HepG2 (cell line): Measurements from ENCODE around the gene PANK4. TPM values are rescaled to one million over a fixed set of nuclear protein-coding genes. Genes with fewer than 3 reads are reported as not detected.

Experiments
- ARNTL ChIP-seq: sonication (generic); formaldehyde crosslinking; IDR thresholded peaks from 2 replicates; pipeline ENCODE4 v1.4.0; 2020; ENCODE audit warnings: mild to moderate bottlenecking, missing genetic modification reagents
- DMAP1 ChIP-seq: IDR thresholded peaks from 2 replicates; pipeline ENCODE4 v1.6.1; 2016
- FOSL2 ChIP-seq: sonication (generic); formaldehyde crosslinking; IDR thresholded peaks from 2 replicates; pipeline ENCODE4 v1.4.0; 2020; ENCODE audit warnings: missing genetic modification reagents
- HNRNPL ChIP-seq: fragments of 200-400 bp; formaldehyde crosslinking; IDR thresholded peaks from 2 replicates; pipeline ENCODE4 v1.6.1; 2017; ENCODE audit warnings: mild to moderate bottlenecking, low read depth, low read length
- MED1 ChIP-seq: sonication (generic); formaldehyde crosslinking; IDR thresholded peaks from 2 replicates; pipeline ENCODE4 v1.4.0; 2020; ENCODE audit warnings: missing genetic modification reagents
- NFATC3 ChIP-seq: sonication (generic); formaldehyde crosslinking; IDR thresholded peaks from 2 replicates; pipeline ENCODE4 v1.5.1; 2020; ENCODE audit warnings: mild to moderate bottlenecking, missing genetic modification reagents
- PATZ1 ChIP-seq: sonication (generic); formaldehyde crosslinking; IDR thresholded peaks from 2 replicates; pipeline ENCODE4 v1.4.0; 2020; ENCODE audit warnings: missing genetic modification reagents
- PCBP1 ChIP-seq: fragments of 200-400 bp; formaldehyde crosslinking; IDR thresholded peaks from 2 replicates; pipeline ENCODE4 v1.6.1; 2017; ENCODE audit warnings: mild to moderate bottlenecking, low read depth, low read length, borderline replicate concordance
- SAP130 ChIP-seq: IDR thresholded peaks from 2 replicates; pipeline ENCODE4 v1.6.1; 2016; ENCODE audit warnings: low read depth
- SETDB1 ChIP-seq: sonication (generic); formaldehyde crosslinking; IDR thresholded peaks from 2 replicates; pipeline ENCODE4 v1.5.1; 2020; ENCODE audit warnings: missing genetic modification reagents, mild to moderate bottlenecking, borderline replicate concordance
- TFE3 ChIP-seq: IDR thresholded peaks from 2 replicates; pipeline ENCODE4 v1.6.1; 2016
- ZBTB1 ChIP-seq: sonication (generic); formaldehyde crosslinking; IDR thresholded peaks from 2 replicates; pipeline ENCODE4 v1.4.0; 2020; ENCODE audit warnings: missing genetic modification reagents, borderline replicate concordance
- ZBTB7B ChIP-seq: sonication (generic); formaldehyde crosslinking; IDR thresholded peaks from 2 replicates; pipeline ENCODE4 v1.4.0; 2020; ENCODE audit warnings: missing genetic modification reagents
- ZMAT3 ChIP-seq: sonication (generic); formaldehyde crosslinking; conservative IDR thresholded peaks from 2 replicates; pipeline ENCODE4 v1.7.0; 2021; ENCODE audit warnings: missing genetic modification reagents
- ZNF547 ChIP-seq: sonication (generic); formaldehyde crosslinking; IDR thresholded peaks from 2 replicates; pipeline ENCODE4 v1.5.1; 2020; ENCODE audit warnings: mild to moderate bottlenecking, missing genetic modification reagents
- ZNF563 ChIP-seq: sonication (generic); formaldehyde crosslinking; IDR thresholded peaks from 2 replicates; pipeline ENCODE4 v1.8.0; 2022; ENCODE audit warnings: mild to moderate bottlenecking, moderate library complexity, missing genetic modification reagents
- ZNF740 ChIP-seq: sonication (generic); formaldehyde crosslinking; IDR thresholded peaks from 2 replicates; pipeline ENCODE4 v1.4.0; 2020; ENCODE audit warnings: missing genetic modification reagents
- ZNF891 ChIP-seq: sonication (generic); formaldehyde crosslinking; IDR thresholded peaks from 2 replicates; pipeline ENCODE4 v1.5.0; 2020; ENCODE audit warnings: mild to moderate bottlenecking, missing genetic modification reagents
- ZSCAN31 ChIP-seq: sonication (generic); formaldehyde crosslinking; IDR thresholded peaks from 2 replicates; pipeline ENCODE4 v1.5.0; 2020; ENCODE audit warnings: low read depth, mild to moderate bottlenecking, missing genetic modification reagents
- polyA plus RNA-seq, 8 experiments: library from polyadenylated mRNA; depleted of rRNA in 3 of 8; stranded (reverse) in 7 of 8; unstranded in 1 of 8; fragments of >200 nt; fragmentation: Illumina TruSeq in 4 of 8; extraction: Trizol in 4 of 8; gene quantifications; 2 replicates each; pipeline versions ENCODE4 v1.2.1 to v1.2.3, GENCODE V29; 2011 to 2016; ENCODE audit warnings: low read depth in 4 of 8, missing spikeins in 1 of 8, mixed read lengths in 1 of 8; ENCODE audit not compliant: insufficient read depth in 1 of 8
- total RNA-seq, 5 experiments: library from RNA; depleted of rRNA; stranded (reverse); fragments of >200 nt; fragmentation: Illumina TruSeq; extraction: Trizol; gene quantifications; 2 replicates each; pipeline ENCODE4 v1.2.3, GENCODE V29; 2016; ENCODE audit warnings: low read depth in 1 of 5
- TF ChIP-seq, protein P1 (sequence below): sonication (generic); formaldehyde crosslinking; conservative IDR thresholded peaks from 2 replicates; pipeline ENCODE4 v1.5.0; 2020; ENCODE audit warnings: missing genetic modification reagents
- TF ChIP-seq, protein P2 (sequence below): sonication (generic); formaldehyde crosslinking; IDR thresholded peaks from 2 replicates; pipeline ENCODE4 v1.4.0; 2020; ENCODE audit warnings: missing genetic modification reagents
- TF ChIP-seq, protein P3 (sequence below): sonication (generic); formaldehyde crosslinking; IDR thresholded peaks from 2 replicates; pipeline ENCODE4 v1.5.0; 2020; ENCODE audit warnings: mild to moderate bottlenecking, missing genetic modification reagents, moderate library complexity

The PANK4 gene
- total and polyA plus RNA-seq, 2 of the 13 experiments (the other 11 are each of a cell fraction or from before 2014, with no cell fraction given) = 17.4 to 19.3 TPM

GRCh38 chr1:2556678-2557481, 30.5 kb upstream of the PANK4 start (continued):
- TF ChIP-seq PCBP1 (0 out of 2 replicates have a peak, but pooled peaks have one; percentile 12), FOSL2 (CRISPR knock-in tag) (0 out of 2 replicates have a peak, but pooled peaks have one; percentile 4), DMAP1 (peak; percentile 43; the same call in 1 of the 2 replicates), ARNTL (peak; percentile 26; the same call in 1 of the 2 replicates), HNRNPL (peak; percentile 73), ZSCAN31 (CRISPR knock-in tag) (peak; percentile 52; the same call in 1 of the 2 replicates), SAP130 (CRISPR knock-in tag) (peak; percentile 77), ZBTB1 (CRISPR knock-in tag) (no peak), ZNF891 (CRISPR knock-in tag) (no peak), TFE3 (CRISPR knock-in tag) (peak; percentile 69), MED1 (CRISPR knock-in tag) (peak; percentile 54; the same call in 1 of the 2 replicates), SETDB1 (CRISPR knock-in tag) (0 out of 2 replicates have a peak, but pooled peaks have one; percentile 43), ZBTB7B (CRISPR knock-in tag) (peak; percentile 54; the same call in 1 of the 2 replicates), ZNF547 (peak; percentile 81), ZMAT3 (CRISPR knock-in tag) (peak; percentile 38; the same call in 1 of the 2 replicates), ZNF740 (CRISPR knock-in tag) (no peak), PATZ1 (peak; percentile 88), NFATC3 (no peak), ZNF563 (peak; percentile 40; the same call in 1 of the 2 replicates)
- TF ChIP-seq, protein P1, sequence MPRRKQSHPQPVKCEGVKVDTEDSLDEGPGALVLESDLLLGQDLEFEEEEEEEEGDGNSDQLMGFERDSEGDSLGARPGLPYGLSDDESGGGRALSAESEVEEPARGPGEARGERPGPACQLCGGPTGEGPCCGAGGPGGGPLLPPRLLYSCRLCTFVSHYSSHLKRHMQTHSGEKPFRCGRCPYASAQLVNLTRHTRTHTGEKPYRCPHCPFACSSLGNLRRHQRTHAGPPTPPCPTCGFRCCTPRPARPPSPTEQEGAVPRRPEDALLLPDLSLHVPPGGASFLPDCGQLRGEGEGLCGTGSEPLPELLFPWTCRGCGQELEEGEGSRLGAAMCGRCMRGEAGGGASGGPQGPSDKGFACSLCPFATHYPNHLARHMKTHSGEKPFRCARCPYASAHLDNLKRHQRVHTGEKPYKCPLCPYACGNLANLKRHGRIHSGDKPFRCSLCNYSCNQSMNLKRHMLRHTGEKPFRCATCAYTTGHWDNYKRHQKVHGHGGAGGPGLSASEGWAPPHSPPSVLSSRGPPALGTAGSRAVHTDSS (CRISPR knock-in tag) = no peak
- TF ChIP-seq, protein P2, sequence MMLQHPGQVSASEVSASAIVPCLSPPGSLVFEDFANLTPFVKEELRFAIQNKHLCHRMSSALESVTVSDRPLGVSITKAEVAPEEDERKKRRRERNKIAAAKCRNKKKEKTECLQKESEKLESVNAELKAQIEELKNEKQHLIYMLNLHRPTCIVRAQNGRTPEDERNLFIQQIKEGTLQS (CRISPR knock-in tag) = no peak
- TF ChIP-seq, protein P3, sequence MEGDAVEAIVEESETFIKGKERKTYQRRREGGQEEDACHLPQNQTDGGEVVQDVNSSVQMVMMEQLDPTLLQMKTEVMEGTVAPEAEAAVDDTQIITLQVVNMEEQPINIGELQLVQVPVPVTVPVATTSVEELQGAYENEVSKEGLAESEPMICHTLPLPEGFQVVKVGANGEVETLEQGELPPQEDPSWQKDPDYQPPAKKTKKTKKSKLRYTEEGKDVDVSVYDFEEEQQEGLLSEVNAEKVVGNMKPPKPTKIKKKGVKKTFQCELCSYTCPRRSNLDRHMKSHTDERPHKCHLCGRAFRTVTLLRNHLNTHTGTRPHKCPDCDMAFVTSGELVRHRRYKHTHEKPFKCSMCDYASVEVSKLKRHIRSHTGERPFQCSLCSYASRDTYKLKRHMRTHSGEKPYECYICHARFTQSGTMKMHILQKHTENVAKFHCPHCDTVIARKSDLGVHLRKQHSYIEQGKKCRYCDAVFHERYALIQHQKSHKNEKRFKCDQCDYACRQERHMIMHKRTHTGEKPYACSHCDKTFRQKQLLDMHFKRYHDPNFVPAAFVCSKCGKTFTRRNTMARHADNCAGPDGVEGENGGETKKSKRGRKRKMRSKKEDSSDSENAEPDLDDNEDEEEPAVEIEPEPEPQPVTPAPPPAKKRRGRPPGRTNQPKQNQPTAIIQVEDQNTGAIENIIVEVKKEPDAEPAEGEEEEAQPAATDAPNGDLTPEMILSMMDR (CRISPR knock-in tag) = peak; percentile 48; the same call in 1 of the 2 replicates
